Measurements from ENCODE around the gene CRY2. TPM values are rescaled to one million over a fixed set of nuclear protein-coding genes. Genes with fewer than 3 reads are reported as not detected.
"Not testable (repeated sequence)": the region's sequence is repeated elsewhere in the genome, so short reads cannot be mapped to it uniquely, and the experiment has no call there.

The CRY2 gene
- total RNA-seq, 1 experiment from 2014 or later, result 8.1 TPM

DNA sequence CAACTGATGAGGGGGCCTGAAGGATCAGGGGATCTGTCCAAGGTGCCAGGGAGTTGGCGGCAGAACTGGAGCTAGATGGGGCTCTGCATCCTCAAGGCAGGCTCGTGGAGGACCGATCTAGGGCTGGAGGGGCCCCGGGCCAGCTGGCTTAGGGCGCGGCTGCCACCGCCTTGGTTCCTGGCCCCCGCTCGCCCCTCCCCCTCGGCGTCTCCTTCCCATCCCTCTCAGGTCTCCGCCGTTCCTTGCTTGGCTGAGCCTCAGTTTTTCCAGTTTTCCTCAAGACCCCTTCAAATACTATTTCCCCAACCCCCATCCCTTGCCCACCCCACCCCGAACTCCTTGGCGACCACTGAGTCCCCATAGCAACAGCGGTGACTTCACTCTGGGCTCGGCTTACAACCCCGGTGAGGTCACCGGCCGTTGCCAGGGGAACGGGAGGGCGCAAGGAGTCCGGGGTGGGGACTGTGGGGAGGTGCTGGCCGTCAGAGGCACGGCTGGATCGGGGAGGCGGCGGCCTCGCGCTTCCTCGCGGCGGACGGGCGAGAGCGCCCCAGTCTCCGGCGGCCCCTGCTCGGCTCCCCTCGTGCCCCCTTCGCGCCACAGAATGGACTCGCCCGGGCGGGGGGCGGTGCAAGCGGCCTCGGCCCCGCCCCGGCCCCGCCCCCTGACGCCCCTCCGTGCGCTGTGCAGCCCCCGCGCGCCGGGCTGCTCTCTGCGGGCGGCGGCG lies 52.3 kb downstream of the CRY2 start:
- no TSS peak for BruUV-seq (replicated peaks)
- intact Hi-C loops (cut with micrococcal nuclease), result loop anchor here (10.0 kb wide), 1 partner anchor 55 kb away; the partner anchor contains the start of gene CRY2
- Mint-ChIP-seq H3K9me3 (ENCODE audit: unreplicated experiment) (no peaks in the 10 kb centered on the region), H3K27me3 (ENCODE audit: insufficient read depth, unreplicated experiment) (no peaks in the 10 kb centered on the region), H3K4me3 (ENCODE audit: unreplicated experiment) (peak overlapping the region; percentile 47), H3K27ac (ENCODE audit: low read depth, unreplicated experiment) (peak overlapping the region; percentile 39), H3K36me3 (ENCODE audit: insufficient read depth, unreplicated experiment) (peaks cover 6% of the 10 kb centered on the region), H3K4me1 (ENCODE audit: insufficient read depth, unreplicated experiment) (peaks cover 8% of the 10 kb centered on the region)
- ChIA-PET CTCF (interaction anchor here (1.1 to 1.2 kb wide), 2 partner anchors 40 to 56 kb away, joined by 4 read pairs; no protein-coding TSS in a partner anchor), POLR2A (interaction anchor here (0.6 to 1.7 kb wide), 5 partner anchors 9 to 692 kb away, joined by 3 to 6 read pairs (median 4); no protein-coding TSS in a partner anchor)
- TF ChIP-seq, protein P1, sequence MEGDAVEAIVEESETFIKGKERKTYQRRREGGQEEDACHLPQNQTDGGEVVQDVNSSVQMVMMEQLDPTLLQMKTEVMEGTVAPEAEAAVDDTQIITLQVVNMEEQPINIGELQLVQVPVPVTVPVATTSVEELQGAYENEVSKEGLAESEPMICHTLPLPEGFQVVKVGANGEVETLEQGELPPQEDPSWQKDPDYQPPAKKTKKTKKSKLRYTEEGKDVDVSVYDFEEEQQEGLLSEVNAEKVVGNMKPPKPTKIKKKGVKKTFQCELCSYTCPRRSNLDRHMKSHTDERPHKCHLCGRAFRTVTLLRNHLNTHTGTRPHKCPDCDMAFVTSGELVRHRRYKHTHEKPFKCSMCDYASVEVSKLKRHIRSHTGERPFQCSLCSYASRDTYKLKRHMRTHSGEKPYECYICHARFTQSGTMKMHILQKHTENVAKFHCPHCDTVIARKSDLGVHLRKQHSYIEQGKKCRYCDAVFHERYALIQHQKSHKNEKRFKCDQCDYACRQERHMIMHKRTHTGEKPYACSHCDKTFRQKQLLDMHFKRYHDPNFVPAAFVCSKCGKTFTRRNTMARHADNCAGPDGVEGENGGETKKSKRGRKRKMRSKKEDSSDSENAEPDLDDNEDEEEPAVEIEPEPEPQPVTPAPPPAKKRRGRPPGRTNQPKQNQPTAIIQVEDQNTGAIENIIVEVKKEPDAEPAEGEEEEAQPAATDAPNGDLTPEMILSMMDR (IDR thresholded peaks at IDR 0.05; ENCODE audit: unreplicated experiment), result no peak
- peak; percentile 64 for DNase-seq (ENCODE audit: unreplicated experiment)

DNA sequence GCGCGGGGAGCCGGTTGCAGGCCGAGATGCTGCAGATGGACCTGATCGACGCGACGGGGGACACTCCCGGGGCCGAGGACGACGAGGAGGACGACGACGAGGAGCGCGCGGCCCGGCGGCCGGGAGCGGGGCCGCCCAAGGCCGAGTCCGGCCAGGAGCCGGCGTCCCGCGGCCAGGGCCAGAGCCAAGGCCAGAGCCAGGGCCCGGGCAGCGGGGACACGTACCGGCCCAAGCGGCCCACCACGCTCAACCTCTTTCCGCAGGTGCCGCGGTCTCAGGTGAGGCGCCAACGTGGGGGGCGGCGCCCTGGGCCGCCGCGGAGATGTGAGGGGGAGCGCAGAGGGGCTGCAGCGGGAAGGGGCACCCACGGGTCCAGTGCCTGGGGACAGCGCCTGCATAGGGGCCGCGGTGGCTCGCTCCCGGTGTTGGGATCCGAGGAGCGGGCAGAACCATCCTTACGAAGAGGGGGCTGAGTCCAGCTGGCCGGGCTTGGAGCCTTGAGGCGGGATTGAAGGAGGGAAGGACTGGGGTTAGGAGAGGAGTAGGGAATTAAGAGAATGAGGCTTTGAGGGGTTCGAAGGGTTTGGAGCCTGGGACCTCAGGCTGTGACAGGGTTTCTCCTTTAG lies 53.0 kb downstream of the CRY2 start:
- H3K36me3 Mint-ChIP-seq (ENCODE audit: insufficient read depth, unreplicated experiment); intact Hi-C loops (cut with micrococcal nuclease); H3K27me3 Mint-ChIP-seq (ENCODE audit: insufficient read depth, unreplicated experiment); H3K4me1 Mint-ChIP-seq (ENCODE audit: insufficient read depth, unreplicated experiment); DNase-seq (ENCODE audit: unreplicated experiment); H3K9me3 Mint-ChIP-seq (ENCODE audit: unreplicated experiment); BruUV-seq (replicated peaks): not testable (repeated sequence)
- ChIA-PET CTCF (interaction anchor here (1.0 kb wide), 1 partner anchor 11 kb away, joined by 5 read pairs; no protein-coding TSS in a partner anchor), POLR2A (interaction anchor here (0.6 to 1.5 kb wide), 4 partner anchors 9 to 393 kb away, joined by 3 to 5 read pairs (median 4); partner anchors contain the start of gene PEX16)
- peak overlapping the region; percentile 39 for H3K27ac Mint-ChIP-seq (ENCODE audit: low read depth, unreplicated experiment)
- H3K4me3 Mint-ChIP-seq (ENCODE audit: unreplicated experiment), result peak overlapping the region; percentile 47

DNA sequence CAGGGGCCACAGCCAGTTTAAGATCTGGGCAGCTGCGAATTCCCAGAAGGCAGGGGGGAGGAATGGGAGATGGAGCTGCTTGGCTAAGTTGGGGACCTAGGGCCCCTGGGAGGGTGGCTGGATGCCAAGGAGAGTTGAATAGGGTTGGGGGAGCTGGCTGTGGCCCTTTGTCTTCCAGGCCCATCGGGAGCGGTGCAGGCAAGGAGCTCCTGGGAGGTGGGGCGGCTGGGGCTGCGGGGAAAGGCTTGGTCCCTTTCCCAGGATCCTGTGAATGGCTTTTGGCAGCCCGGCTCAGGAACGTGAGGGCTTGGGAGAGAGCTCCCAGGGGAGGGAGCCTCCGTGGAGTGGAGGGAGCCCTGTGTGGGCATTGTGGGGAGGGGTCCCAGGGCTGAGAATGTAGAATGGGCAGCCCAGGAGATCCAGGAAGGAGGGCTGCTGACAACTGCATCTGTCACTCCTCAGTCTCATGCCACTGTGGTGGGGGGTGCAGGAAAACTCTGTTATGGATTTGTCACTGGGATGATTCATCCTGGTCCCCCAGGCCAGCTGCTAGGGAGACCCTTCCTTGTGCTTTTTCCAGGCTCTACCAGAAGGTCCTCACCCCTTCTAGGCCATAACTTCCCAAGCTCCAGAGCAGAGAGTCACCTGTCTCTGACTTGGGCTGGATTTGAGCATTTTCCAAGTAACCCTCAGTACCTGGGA lies 53.8 kb downstream of the CRY2 start:
- TF ChIP-seq, protein P1 (IDR thresholded peaks at IDR 0.05; ENCODE audit: unreplicated experiment), result no peak
- intact Hi-C loops (cut with micrococcal nuclease), result no loop called here
- no peaks in the 10 kb centered on the region for H3K9me3 Mint-ChIP-seq (ENCODE audit: unreplicated experiment)
- H3K27me3 Mint-ChIP-seq (ENCODE audit: insufficient read depth, unreplicated experiment), result no peaks in the 10 kb centered on the region
- DNase-seq (ENCODE audit: unreplicated experiment), result no peak
- ChIA-PET POLR2A (interaction anchor here (0.6 to 1.5 kb wide), 4 partner anchors 8 to 393 kb away, joined by 3 to 5 read pairs (median 4); partner anchors contain the start of gene PEX16), CTCF (interaction anchor here (1.0 kb wide), 1 partner anchor 12 kb away, joined by 5 read pairs; no protein-coding TSS in a partner anchor)
- H3K4me1 Mint-ChIP-seq (ENCODE audit: insufficient read depth, unreplicated experiment), result peaks cover 8% of the 10 kb centered on the region
- H3K27ac Mint-ChIP-seq (ENCODE audit: low read depth, unreplicated experiment), result no peak overlapping the region
- BruUV-seq (replicated peaks), result no TSS peak
- peak overlapping the region; percentile 47 for H3K4me3 Mint-ChIP-seq (ENCODE audit: unreplicated experiment)
- peaks cover 14% of the 10 kb centered on the region for H3K36me3 Mint-ChIP-seq (ENCODE audit: insufficient read depth, unreplicated experiment)

DNA sequence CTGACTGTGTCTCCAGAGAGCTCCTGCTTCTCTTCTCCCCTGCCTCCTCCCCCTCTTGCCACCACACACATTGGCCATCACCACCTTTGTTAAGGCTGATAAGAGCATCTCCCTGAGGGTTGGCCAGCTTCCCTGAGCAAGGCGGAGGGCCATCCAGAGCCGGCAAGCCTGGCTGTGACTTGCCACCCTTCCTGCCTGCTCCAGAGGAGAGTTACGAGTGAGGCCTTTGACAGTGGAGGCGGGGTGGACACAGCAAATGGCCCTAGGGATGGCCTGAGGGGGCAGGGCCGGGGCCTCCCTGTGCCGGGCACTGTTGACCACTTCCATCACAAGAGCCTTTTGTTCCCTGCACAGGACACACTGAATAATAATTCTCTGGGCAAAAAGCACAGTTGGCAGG lies 54.4 kb downstream of the CRY2 start:
- intact Hi-C loops (cut with micrococcal nuclease), result no loop called here
- TF ChIP-seq, protein P1 (IDR thresholded peaks at IDR 0.05; ENCODE audit: unreplicated experiment), result no peak
- no peak overlapping the region for H3K27ac Mint-ChIP-seq (ENCODE audit: low read depth, unreplicated experiment)
- POLR2A ChIA-PET, result interaction anchor here (1.4 kb wide), 1 partner anchor 17 kb away, joined by 5 read pairs; the partner anchor contains the start of gene PEX16
- DNase-seq (ENCODE audit: unreplicated experiment), result no peak
- H3K36me3 Mint-ChIP-seq (ENCODE audit: insufficient read depth, unreplicated experiment), result peaks cover 19% of the 10 kb centered on the region
- BruUV-seq (replicated peaks), result no TSS peak
- H3K27me3 Mint-ChIP-seq (ENCODE audit: insufficient read depth, unreplicated experiment), result no peaks in the 10 kb centered on the region
- CTCF ChIA-PET, result interaction anchor here (1.0 kb wide), 1 partner anchor 12 kb away, joined by 5 read pairs; no protein-coding TSS in a partner anchor
- H3K4me1 Mint-ChIP-seq (ENCODE audit: insufficient read depth, unreplicated experiment), result peaks cover 8% of the 10 kb centered on the region
- H3K9me3 Mint-ChIP-seq (ENCODE audit: unreplicated experiment), result no peaks in the 10 kb centered on the region
- no peak overlapping the region for H3K4me3 Mint-ChIP-seq (ENCODE audit: unreplicated experiment)

Data from MCF 10A (cell line).